ENCODE data around the gene LCMT1.

The LCMT1 gene

DNA sequence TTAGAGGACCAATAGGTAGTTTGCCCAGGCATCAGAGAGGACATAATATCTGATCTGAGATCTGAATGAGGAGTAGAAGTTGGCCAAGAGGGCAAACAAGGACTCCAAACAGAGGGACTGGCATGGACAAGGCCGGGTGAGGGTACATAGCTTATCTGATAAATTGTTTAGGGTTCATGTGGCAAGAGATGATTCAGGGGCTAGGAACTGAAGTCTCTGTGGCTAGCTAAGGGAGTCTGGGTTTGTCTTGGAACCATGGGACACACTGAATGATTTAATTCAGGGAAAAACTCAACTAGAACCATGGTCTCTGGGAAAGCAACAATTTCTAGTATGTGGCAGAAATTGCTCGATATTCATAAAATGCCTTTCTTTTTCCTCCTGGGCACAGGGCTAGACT is 101.1 kb downstream of the LCMT1 start:
- no peak for DNase-seq

DNA sequence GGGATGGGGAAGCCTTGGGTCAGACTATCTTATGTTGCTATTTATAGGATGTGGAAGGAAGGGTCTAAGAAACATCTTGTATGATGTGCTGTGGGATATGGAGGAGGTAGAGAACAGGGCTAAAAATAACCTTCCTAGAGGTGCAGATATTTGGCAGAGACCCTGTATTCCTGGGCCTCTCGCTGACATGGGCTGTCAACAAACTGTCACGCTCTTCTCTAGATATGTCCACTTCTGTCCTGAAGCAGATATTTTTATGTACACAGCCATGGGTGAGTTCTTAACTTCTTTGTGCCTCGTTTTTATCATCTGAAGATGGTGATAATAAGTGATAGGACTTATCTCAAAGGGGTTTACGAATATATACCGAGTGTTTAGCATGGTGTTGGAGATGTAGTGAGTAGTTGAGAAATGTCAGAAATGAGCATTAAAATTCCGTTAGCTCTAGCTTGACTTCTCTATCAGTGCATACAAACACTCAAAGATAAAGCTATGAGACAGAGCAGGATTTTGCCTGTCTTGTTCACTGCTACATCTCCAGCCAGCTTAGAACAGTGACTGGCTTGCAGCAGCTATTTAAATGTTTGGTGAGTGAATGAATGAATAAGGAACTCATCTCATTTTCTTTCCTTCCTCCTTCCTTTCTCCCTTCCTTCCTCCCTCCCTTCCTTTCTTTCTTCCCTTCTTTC is 102.3 kb downstream of the LCMT1 start:
- DNase-seq, result no peak

DNA sequence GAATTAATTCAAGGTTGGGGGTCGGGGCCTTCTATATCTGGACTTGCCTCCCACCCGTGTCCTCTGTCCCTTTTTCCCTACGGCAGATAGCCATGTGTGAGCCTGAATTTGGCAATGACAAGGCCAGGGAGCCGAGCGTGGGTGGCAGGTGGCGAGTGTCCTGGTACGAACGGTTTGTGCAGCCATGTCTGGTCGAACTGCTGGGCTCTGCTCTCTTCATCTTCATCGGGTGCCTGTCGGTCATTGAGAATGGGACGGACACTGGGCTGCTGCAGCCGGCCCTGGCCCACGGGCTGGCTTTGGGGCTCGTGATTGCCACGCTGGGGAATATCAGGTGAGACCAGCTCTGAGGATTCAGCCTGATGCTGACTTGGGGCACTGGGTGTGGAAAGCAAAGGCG is 105.6 kb downstream of the LCMT1 start:
- no peak for DNase-seq

DNA sequence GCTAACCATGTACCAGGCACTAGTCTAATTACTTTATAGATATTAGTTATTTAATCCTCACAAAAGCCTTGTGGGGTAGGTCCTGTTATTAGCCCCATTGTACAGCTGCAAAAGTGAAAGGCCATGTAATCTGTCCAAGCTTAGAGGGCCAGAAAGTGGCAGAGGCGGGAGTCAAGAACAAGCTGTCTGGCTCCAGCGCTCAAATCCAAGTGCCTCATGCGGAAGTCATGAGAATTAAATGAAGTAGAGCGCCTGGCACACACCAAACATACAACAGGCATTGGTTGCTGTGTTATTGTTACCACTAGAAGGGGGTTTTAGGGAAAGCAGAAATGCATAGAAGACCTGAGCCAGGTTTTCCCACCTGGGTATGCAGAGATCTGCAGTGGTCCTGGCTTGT is 106.4 kb downstream of the LCMT1 start:
- no peak for DNase-seq

DNA sequence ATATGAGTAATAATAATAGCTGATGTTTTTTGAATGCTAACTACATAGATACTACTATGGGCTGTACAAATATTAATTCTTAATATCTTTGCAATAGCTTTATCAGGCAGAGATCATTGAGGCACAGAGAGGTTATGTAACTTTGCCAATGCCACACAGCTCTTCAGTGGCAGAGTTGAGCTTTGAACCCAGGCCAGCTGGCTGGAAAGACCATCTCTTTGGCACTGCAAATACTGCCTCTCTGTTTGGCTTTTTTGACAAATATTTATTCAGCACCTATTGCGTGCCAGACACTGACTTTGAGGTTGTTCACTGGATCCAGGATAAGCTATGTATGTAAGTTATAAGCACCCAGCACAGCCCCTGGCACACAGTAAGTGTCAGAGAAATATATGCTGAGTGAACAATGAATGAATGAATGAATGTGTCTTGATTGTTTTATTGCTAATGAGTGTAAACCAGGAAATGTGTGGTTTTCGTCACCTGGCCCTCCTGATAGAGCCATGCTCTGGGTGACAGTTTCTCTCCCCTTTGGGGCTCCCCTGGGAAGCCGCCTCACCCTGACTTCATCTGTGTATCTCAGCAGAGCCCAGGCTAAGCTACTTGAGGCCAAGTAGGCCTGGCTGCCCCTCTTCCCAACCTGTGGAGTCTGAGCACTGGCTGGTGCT is 107.7 kb downstream of the LCMT1 start:
- DNase-seq, result no peak

DNA sequence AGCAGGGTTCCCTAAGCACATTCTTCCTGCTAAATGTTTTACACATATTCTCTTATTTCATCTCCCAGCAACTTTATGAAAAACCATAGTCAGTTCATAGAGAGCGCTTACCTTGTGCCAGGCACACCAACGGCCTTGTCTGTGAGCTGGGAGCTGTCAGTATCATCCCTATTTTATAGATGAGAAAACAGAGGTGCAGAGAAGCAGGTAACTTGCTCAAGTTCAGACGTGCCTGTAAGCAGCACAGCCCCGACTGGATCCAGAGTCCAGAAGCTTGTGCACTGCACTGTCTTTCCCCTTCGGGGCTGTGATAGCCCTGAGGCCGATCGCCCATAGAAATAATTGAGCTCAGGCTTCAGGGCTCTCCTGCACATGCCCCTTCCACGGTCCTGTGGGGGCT is 111.4 kb downstream of the LCMT1 start:
- no peak for DNase-seq

DNA sequence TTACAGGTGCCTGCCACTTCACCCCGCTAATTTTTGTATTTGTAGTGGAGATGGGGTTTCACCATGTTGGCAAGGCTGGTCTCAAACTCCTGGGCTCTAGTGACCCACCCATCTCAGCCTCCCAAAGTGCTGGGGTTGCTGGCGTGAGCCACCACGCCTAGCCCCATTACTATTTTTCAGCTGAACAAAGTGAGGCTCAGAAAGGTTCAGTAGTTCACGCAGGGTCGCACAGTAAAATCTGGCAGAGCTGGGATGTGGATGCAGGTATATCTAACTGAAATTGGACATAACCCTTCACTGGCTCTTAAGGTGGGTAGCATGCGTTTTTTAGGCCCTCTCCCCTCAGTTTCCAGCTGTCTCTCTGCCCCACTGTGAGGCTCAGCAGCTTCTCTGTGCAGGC is 112.4 kb downstream of the LCMT1 start:
- no peak for DNase-seq

DNA sequence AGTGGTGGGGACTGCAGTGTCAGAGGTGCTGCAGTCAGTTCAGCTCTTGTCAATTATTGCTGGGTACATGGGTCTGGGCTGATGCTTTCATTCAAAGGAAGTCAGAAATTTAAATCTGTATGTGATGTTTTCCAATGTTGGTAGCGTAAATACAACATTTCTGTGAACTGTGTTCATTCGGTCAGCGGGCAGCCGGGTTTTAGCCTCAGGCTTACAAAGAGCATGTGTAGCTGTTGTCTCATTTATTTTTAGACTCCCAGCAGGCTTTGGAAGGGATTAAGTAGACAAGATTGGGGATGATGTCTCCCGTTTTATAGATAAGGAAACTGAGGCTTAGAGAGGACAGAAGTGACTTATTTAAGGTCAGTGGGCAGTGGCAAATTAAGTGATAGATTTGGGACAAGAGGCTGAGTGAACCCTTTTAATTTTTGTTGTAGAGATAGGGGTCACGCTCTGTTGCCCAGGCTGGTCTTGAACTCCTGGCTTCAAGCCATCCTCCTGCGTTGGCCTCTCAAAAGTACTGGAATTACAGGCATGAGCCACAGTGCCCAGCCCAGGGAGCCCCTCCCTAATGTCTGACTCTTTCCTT is 113.3 kb downstream of the LCMT1 start:
- DNase-seq, result no peak

Measured in NCI-H510A treated with DMSO at 0.1 percent for 48 hours (cell line).